ENCODE data around the gene JAKMIP3. TPM values are rescaled to one million over a fixed set of nuclear protein-coding genes. Genes with fewer than 3 reads are reported as not detected.

JAKMIP3 gene
- total RNA-seq, 1 donor from 2014 or later: not detected

DNA sequence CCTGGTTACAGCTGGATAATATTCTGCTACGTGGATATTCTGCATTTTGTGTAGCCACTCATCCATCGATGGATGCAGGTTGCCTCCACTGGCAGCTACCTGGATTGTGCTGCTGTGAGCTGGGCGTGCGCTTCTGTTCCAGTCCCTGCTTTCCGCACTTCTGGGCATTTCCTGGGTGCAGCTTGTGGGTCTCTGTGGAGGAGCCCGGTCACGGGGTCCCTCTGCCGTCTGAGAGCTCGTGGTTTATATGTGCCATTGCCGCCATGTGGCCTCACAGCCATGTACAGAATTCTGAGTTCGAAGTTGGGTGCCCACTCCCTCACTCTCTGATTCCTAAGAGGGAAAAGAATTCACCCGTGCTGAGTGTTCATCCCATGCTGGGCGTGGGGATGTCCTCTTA is 38.3 kb downstream of the JAKMIP3 start:
- TF ChIP-seq, protein P1, sequence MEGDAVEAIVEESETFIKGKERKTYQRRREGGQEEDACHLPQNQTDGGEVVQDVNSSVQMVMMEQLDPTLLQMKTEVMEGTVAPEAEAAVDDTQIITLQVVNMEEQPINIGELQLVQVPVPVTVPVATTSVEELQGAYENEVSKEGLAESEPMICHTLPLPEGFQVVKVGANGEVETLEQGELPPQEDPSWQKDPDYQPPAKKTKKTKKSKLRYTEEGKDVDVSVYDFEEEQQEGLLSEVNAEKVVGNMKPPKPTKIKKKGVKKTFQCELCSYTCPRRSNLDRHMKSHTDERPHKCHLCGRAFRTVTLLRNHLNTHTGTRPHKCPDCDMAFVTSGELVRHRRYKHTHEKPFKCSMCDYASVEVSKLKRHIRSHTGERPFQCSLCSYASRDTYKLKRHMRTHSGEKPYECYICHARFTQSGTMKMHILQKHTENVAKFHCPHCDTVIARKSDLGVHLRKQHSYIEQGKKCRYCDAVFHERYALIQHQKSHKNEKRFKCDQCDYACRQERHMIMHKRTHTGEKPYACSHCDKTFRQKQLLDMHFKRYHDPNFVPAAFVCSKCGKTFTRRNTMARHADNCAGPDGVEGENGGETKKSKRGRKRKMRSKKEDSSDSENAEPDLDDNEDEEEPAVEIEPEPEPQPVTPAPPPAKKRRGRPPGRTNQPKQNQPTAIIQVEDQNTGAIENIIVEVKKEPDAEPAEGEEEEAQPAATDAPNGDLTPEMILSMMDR (IDR thresholded peaks at IDR 0.05): no peak
- H3K27me3 ChIP-seq: no peaks in the 10 kb centered on the region

DNA sequence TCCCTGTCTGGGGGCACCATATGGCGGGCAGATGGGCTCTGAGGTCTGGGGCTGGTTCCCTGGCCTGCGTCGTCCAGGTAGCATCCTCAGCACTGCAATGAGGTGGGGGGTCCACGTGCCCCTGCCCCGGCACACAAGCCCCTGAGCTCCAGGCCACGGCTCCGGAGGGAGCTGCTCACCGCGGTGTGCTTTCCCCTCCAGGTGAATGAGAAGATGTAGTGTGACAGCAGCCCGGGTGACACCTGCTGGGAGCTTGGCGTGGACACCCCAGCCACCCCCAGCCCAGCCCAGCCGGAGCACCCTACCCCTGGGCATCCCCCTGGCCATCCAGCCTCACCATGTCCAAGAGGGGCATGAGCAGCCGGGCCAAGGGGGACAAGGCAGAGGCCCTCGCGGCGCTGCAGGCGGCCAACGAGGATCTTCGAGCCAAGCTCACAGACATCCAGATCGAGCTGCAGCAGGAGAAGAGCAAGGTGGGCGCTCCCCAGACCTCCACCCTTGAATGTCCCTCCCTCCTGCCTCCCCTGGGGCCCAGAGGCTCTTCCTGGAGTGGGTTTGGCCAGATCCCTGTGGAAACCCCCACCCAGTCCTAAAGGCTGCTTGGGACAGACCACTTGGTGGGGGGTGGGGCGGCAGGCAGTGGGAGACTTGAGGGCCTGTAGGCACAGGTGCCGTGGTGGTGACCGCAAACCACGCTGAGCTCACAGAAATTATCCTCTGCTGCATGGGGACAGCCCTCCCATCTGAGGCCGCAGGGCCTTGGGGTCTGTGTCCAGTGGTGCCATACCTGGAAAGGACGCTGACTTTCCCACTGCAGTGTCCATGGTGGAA is 38.9 kb downstream of the JAKMIP3 start:
- Histone ChIP-seq H3K4me3 (no peak overlapping the region), H3K4me1 (no peaks in the 10 kb centered on the region), H3K27ac (no peak overlapping the region), H3K36me3 (no peaks in the 10 kb centered on the region), H3K9me3 (no peaks in the 10 kb centered on the region), H3K27me3 (no peaks in the 10 kb centered on the region)
- TF ChIP-seq, protein P1 (IDR thresholded peaks at IDR 0.05): no peak
- intact Hi-C loops (cut with DNase I): no loop called here
- no peak for DNase-seq (ENCODE audit: low spot score in 2 of 2)

More for the DNA sequence above, 38.3 kb downstream of the JAKMIP3 start:
- Histone ChIP-seq H3K27ac (no peak overlapping the region), H3K4me3 (no peak overlapping the region), H3K4me1 (no peaks in the 10 kb centered on the region), H3K36me3 (no peaks in the 10 kb centered on the region), H3K9me3 (no peaks in the 10 kb centered on the region)
- DNase-seq (ENCODE audit: low spot score in 2 of 2): no peak
- intact Hi-C loops (cut with DNase I): no loop called here

DNA sequence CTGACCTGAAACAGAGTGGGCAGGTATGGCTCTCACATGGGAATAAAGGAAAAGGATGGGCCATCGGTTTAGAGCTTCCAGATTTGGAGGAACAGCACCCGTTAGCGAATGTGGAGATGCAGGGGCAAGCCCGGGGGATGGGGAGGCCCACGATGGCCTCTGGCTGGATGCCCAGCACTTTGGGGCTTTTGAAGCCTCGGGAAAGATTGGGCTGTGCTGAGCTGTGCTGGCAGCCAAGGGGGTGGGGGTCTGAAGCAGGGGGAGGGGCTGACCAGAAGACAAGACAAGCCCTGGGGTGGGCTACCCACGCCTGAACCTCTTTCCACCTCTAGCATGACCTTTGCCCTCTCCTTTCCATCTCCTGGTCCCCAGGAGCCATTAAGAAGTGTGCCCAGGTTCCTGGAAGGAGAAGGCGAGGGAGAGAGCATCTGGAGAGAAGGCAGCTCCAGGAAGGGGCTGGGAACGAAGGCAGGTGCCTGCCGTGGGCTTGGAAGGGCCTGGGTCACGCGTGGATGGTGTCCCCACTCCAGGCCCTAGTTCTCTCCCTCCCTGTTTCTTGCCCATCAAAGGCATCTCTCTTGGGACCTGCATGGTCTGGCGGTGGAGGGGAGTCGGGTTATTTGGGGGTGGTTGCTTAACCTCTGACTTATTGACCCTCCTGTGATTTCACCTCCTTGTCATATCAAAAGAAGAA is 39.7 kb downstream of the JAKMIP3 start:
- H3K9me3 ChIP-seq: no peaks in the 10 kb centered on the region
- TF ChIP-seq, protein P1 (IDR thresholded peaks at IDR 0.05): no peak
- H3K4me3 ChIP-seq: no peak overlapping the region
- H3K27me3 ChIP-seq: no peaks in the 10 kb centered on the region
- intact Hi-C loops (cut with DNase I): no loop called here
- H3K36me3 ChIP-seq: no peaks in the 10 kb centered on the region
- H3K4me1 ChIP-seq: no peaks in the 10 kb centered on the region
- H3K27ac ChIP-seq: no peak overlapping the region
- no peak for DNase-seq (ENCODE audit: low spot score in 2 of 2)

DNA sequence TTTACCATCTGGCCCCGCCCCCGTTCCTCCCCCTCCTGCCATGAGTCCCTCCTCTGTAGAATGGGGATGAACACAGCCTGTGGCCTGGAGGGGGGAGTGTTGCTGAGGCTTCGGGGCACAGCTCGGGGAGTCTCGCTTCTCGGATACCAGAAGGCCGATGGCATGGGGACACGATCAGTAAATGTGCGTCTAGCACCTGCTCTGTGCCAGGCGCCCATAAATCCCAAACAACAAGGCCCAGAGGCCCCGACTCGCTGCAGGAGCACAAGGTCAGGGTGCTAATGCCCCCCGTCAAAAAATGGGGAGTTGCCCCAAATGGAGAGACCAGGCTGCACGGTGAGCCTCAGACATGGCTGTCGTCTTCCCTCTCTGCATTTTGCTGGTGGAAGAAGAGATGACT is 40.7 kb downstream of the JAKMIP3 start:
- H3K9me3 ChIP-seq: no peaks in the 10 kb centered on the region
- H3K27me3 ChIP-seq: no peaks in the 10 kb centered on the region
- no peak overlapping the region for H3K4me3 ChIP-seq
- intact Hi-C loops (cut with DNase I): no loop called here
- no peak overlapping the region for H3K27ac ChIP-seq
- H3K36me3 ChIP-seq: no peaks in the 10 kb centered on the region
- TF ChIP-seq, protein P1 (IDR thresholded peaks at IDR 0.05): no peak
- no peak for DNase-seq (ENCODE audit: low spot score in 2 of 2)
- H3K4me1 ChIP-seq: no peaks in the 10 kb centered on the region

DNA sequence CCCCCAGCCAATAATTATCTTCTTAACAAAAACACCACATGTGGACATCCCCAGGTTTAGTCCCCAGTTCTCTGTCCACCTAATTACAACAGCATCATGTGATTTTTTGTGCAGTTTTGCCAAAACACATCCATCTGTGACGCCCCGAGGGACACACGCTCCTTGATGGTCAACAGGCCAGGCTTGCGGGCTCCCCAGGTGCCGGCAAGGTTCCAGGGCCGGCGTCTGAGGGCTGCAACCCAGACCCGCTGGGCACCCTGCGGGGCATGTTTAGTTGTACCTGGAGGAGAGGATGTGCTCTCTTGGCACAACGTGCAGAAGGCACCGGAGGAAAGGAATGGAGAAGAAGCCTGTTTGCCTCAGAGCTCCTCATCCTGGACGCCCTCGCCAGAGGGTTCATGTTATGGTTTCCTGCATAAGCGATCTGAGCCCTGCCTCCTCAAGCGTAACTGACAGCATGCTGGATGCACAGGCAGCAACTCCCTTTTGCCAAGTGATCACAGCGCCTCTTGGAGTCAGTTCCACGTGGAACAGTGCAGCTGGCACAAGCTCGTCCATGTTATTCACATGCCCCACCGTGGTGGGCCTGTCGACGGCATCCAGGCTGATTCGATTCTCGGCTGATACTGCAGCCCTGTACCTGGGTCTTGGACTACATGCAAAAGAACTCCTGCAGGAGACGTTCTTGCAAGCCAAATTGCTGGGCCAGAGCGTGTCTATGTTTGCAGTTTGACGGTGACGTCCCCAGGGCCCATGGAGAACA is 41.6 kb downstream of the JAKMIP3 start:
- TF ChIP-seq, protein P1 (IDR thresholded peaks at IDR 0.05): no peak
- Histone ChIP-seq H3K4me1 (no peaks in the 10 kb centered on the region), H3K9me3 (no peaks in the 10 kb centered on the region), H3K27me3 (no peaks in the 10 kb centered on the region), H3K36me3 (no peaks in the 10 kb centered on the region), H3K27ac (no peak overlapping the region), H3K4me3 (no peak overlapping the region)
- intact Hi-C loops (cut with DNase I): no loop called here
- DNase-seq (ENCODE audit: low spot score in 2 of 2): no peak
